A549 treated with CpdA at 1 μM for 4 hours (cell line): Measurements from ENCODE around the gene RBBP4. TPM values are rescaled to one million over a fixed set of nuclear protein-coding genes. Genes with fewer than 3 reads are reported as not detected.

Experiments
- total RNA-seq: library from RNA; stranded (reverse); fragments of 200-300 nt; extraction: Qiagen RNA extraction; gene quantifications from 5 replicates; pipeline ENCODE4 v1.2.3, GENCODE V29; 2022; ENCODE audit warnings: low read depth

The RBBP4 gene
- 77.2 to 96.8 TPM (median 83.4 TPM) in 5 replicates for total RNA-seq

DNA sequence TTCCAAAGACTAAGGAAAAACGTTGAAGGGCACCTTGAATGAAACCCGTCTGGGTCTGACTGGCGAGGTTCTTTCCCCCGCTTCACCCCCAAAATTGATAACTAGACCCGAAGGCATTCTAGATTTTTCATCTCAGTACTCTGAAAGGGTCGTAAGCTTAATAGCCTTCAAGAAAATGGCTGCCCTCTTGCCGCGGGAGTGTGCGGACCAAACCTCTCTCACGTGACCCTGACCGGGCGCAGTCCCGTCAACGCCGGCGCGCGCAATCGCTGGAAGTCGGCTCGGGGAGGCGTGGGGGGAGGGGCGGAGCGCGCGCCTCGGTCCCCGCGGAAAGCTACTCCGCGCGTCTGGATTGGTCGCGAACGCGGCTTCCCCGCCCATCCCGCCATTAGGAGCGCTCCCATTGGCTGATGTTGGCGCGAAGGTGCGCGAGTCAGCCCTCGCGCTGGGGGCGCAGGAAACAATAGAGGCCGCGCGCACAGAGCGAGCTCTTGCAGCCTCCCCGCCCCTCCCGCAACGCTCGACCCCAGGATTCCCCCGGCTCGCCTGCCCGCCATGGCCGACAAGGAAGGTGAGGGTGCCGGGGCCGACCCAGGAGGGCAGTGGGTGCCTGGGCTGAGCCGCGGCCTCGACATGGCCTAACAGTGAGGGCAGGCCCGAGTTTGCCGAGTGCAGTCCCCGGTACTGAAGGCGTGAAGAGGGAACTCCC is at the start of gene RBBP4:
RBBP4 (plus strand) TSS at position 457 of the 709 bp plus-strand sequence; CDS start at position 556, 99 bp downstream.

DNA sequence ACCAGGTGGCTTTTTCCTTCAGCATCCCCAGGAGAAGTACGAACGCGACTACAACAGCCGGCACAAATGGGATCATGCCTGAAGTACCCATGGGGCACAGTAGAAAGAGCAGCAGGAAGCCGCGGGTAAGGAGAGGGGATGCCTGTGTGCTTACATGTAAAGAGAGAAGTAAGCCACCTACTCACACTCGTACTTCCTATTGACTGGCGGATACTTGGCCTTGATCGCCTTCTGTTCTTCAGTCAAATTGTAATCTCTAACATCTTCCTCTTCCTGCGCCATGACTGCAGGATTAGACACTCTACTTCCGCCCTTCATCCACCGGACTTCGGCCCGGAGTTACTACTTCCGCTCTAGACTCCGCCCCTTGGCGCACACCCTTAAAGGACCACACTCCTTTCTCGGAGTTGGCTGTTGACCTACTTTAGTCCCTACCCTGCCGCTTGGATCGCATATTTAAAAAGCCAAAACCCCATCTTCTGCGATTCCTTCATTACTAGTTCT is 708 bp upstream of the RBBP4 start, which contains the start of gene ZBTB8OS:
ZBTB8OS (minus strand) TSS at position 303 of the 504 bp plus-strand sequence; CDS start at position 282, 21 bp downstream.

DNA sequence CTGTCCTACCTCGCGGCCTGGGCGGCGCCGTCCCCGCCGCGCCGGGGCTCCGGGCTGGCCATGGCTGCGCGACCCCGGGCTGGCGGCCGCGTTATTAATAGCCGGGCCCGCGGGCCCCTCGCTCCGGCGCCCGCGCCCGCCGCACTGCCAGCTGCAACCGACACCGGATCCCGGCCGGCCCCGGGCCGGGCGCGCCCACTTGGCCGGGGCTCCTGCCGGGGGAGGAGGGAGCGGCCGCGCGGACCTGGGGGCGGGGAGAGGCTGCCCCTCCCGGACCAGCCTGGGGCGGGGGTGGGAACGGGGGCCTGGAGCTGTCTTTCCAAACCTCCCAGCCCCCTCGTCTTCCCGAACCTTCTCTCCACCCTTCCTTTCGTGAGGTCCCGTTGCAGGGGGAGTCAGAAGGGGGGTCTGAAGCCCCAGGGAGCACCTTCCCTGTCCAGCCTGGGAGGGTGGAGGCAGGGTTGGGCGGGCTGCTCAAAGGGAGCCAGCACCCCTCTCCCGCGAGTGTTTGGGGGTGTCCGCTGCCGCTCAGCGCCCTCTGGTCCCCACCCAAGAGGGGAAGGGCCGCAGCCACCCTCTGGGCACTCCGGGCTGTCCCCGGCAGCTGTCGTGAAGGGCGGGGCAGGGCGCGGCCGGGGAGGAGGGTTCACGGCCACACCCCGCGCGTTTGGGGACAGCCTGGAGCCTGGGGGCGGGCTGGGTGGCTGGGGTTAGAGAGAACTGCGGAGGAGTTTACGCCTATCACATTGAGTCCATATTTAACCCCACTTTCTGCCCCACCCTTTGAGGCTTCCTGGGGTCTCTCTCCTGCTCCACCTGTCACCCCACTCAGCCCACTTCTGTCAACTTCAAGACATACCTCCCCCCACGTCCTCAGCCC is 51.8 kb downstream of the RBBP4 start, which contains the start of gene SYNC:
SYNC (minus strand) TSS at position 172 of the 880 bp plus-strand sequence; CDS start at position 62, 110 bp downstream.

Other genes with a start within 250 kb of the RBBP4 start
- under 0.01 to 0.01 TPM (median 0.01 TPM) in 4 of 5 replicates, not detected in the other for gene ZBTB8B, start 186.1 kb upstream of the RBBP4 start, total RNA-seq
- gene ZBTB8A, start 111.8 kb upstream of the RBBP4 start, total RNA-seq = 2.9 to 3.9 TPM (median 3.4 TPM) in 5 replicates
- 37.5 to 53.6 TPM (median 40.1 TPM) in 5 replicates for gene ZBTB8OS, start 658 bp upstream of the RBBP4 start, total RNA-seq
- 7.7 to 16.2 TPM (median 10.3 TPM) in 5 replicates for gene SYNC, start 51.6 kb downstream of the RBBP4 start, total RNA-seq
- 67.1 to 102 TPM (median 75.5 TPM) in 5 replicates for gene YARS1, start 166.2 kb downstream of the RBBP4 start, total RNA-seq
- gene S100PBP, start 166.4 kb downstream of the RBBP4 start, total RNA-seq = 14.1 to 15.8 TPM (median 15.2 TPM) in 5 replicates
- gene FNDC5, start 219.7 kb downstream of the RBBP4 start, total RNA-seq = 0.47 to 0.71 TPM (median 0.54 TPM) in 5 replicates
- 0.22 to 0.51 TPM (median 0.28 TPM) in 5 replicates for gene HPCA, start 235.3 kb downstream of the RBBP4 start, total RNA-seq